B cell (primary cell): ENCODE measurements around the gene FBXO42.

Experiments used
- CTCF ChIP-seq: fragments of 200-600 bp; IDR thresholded peaks from one replicate; pipeline ENCODE4 v1.8.0; 2022; ENCODE audit warnings: antibody characterized with exemption, mild to moderate bottlenecking
- EZH2 ChIP-seq: IDR thresholded peaks from 2 replicates; pipeline ENCODE4 v1.6.1; 2012; ENCODE audit warnings: borderline replicate concordance, low read depth, mild to moderate bottlenecking, moderate library complexity, low read length; ENCODE audit not compliant: insufficient read depth, poor library complexity, severe bottlenecking

- TF ChIP-seq EZH2, result no peak
- TF ChIP-seq CTCF, result no peak
Observed at GRCh38 chr1:16205334-16205671, 147.0 kb downstream of the FBXO42 start.
